Stimulated activated CD4-positive, alpha-beta T cell treated with anti-CD3 and anti-CD28 coated beads, Interleukin-12 subunit alpha, Interleukin-12 subunit beta, amount 100 ng/mL, for 24 hours (primary cell): ENCODE data around the gene EMILIN2.

Experiments
- DNase-seq, 2 experiments: peaks; one replicate each; pipeline ENCODE4 v3.0.0-alpha.2; 2020; ENCODE audit warnings: low read depth in 2 of 2

EMILIN2 gene

DNA sequence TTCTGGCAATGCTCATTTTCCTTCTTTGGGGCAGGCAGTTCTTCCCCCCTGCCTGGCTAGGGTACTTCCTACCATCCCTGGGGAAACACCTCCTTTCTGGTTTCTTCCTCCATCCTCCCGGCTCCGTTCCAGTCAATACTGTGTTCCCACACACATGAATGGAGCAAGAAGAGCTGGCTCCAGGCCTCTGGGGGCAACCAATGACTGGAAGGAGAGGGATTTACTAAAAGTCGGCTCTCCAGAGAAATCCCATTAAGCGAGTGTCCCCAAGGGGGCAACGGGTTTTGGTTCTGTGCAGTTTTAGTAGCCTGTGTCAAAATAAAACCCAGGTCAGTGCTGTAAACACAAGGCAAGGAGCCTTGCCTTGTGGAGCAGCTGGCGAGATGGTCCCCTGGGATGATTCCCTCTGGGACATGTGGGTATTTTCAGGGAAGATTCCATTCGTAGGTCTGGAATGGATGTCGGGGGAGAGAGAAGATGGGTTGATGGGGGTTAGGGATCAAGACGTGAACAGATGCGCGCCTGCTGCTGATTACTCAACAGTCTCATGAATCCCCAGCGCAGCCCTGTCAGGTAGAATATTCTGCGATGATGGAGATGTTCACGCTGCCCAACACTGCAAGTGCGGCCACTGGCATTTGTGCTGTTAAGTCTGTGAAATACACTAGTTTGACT is 32.0 kb downstream of the EMILIN2 start:
- DNase-seq, result no peak

GRCh38 chr18:2879889-2880288 is 33.1 kb downstream of the EMILIN2 start:
- DNase-seq, result no peak

- no peak for DNase-seq
Measured at GRCh38 chr18:2880473-2880872, 33.7 kb downstream of the EMILIN2 start.

- DNase-seq, result no peak
Measured at GRCh38 chr18:2881088-2881839, 34.5 kb downstream of the EMILIN2 start.

GRCh38 chr18:2881840-2882195 is 35.0 kb downstream of the EMILIN2 start:
- no peak for DNase-seq

GRCh38 chr18:2882201-2882600 is 35.4 kb downstream of the EMILIN2 start:
- DNase-seq, result no peak

GRCh38 chr18:2883076-2883735 is 36.4 kb downstream of the EMILIN2 start:
- peak in 1 of 2 experiments; percentile 34 for DNase-seq

GRCh38 chr18:2884706-2885285 is 38.0 kb downstream of the EMILIN2 start:
- no peak for DNase-seq

DNA sequence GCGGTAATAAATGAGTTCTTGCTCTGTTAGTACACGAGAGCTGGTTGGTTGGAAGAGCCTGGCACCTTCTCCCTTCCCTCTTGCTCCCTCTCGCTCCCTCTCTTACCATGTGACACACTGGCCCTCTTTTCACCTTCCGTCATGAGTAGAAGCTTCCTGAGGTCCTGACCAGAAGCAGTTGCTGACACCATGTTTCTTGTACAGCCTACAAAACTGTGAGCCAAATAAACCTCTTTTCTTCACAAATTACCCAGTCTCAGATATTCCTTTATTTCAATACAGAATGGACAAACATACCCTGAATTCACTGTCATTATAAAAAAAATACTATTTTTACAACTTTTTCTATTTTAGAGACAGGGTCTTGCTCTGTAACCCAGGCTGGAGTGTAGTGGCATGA is 40.7 kb downstream of the EMILIN2 start:
- no peak for DNase-seq

DNA sequence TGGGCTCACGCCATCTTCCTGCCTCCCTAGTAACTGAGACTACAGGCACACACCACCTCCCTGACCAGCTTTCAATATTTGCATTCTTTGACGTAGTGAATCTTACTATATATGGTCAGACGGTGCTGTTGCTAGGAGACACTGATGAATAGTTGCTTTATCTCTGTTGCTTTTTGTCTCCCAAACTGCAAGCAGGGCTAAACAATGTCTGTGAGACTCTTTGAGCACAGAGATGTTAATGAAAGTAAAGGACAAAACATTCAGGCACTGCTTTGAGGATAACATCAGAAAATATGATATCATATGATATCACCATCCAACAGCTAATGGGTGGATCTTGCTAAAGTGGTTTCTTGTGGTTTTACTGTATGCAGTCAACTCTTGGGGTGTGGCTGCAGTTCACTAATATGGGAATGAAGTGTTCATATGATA is 43.0 kb downstream of the EMILIN2 start:
- no peak for DNase-seq

DNA sequence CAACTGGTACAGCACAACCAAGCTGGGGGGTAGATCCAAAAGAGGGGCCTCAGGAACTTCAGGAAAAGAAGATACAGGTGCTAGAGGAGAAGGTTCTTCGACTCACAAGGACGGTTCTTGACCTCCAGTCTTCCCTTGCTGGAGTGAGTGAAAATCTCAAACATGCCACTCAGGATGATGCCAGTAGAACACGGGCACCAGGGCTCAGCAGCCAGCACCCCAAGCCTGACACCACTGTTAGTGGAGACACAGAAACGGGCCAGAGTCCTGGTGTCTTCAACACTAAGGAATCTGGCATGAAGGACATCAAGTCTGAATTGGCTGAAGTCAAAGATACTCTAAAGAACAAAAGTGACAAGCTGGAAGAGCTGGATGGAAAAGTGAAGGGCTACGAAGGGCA is 43.8 kb downstream of the EMILIN2 start:
- no peak for DNase-seq

DNA sequence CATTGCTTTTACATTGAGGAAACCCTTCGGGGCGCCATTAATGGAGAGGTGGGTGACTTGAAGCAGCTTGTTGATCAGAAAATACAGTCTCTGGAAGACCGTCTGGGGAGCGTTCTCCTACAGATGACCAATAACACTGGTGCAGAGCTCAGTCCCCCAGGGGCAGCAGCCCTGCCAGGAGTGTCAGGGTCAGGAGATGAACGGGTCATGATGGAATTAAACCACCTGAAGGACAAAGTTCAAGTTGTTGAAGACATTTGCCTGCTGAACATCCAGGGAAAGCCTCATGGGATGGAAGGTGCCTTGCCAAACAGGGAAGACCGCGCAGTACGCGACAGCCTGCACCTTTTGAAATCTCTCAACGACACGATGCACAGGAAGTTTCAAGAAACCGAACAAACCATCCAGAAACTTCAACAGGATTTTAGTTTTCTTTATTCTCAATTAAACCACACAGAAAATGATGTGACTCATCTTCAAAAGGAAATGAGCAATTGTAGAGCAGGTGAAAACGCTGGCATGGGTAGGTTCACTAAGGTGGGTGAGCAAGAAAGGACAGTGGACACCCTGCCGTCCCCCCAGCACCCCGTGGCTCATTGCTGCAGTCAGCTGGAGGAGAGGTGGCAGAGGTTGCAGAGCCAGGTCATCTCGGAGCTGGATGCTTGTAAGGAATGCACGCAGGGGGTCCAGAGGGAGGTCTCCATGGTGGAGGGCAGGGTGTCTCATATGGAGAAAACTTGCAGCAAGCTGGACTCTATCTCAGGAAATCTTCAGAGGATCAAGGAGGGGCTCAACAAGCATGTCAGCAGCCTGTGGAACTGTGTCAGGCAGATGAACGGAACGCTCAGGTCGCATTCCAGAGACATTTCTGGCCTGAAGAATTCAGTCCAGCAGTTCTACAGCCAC is 45.0 kb downstream of the EMILIN2 start:
- DNase-seq, result no peak

GRCh38 chr18:2893056-2893455 is 46.2 kb downstream of the EMILIN2 start:
- no peak for DNase-seq

DNA sequence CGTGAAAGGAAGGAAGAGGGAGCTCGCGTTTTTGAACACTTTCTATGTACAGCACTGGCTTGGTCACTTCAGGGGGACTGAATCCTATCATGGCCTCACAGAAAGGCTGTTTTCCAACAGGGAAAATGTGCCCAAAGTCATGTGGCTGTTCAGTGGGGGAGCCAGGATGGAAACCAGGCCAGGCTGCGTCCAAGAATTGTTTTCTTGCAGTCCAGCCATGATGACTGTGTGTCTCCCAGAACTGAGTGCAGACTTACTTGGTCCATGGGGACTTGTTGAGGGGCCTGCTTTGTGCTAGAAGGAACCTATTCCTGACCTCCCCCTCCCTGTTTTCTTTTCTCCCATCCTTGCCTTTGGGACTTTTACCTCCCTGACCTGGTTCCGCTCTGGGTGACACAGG is 46.9 kb downstream of the EMILIN2 start:
- DNase-seq, result no peak

DNA sequence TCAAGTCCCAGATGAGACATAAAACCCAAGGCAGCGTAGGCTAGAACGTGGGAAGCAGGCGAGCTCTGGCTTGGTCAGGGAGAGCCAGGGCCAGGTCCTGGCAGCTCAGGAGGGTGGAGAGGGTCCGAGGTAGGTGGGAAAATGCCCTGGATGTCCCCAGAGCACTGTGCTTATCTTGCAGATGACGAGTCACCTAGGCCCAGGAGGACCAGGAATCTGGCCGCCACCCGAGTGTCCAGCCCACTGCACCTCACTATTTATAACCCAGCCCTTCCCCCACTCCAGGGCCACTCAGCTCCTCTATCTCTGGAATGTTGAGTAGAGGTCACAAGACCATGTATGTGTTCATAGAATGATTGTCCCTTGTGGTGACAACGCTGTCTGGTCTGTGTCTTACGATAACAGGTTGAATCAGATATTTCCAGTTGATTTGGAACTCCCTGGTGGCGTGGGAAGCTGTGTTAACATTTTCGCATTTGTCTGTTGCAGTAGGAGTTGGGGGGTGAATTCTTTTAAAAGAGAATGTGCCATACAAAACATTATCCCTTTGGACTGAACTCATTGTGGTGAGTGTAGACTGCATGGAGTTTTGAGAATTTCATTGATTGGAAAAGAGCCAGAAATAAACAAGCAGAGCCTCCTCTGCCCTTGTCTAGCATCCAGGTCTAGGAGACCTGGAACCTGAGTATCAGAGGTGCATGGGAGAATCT is 47.5 kb downstream of the EMILIN2 start:
- no peak for DNase-seq

- DNase-seq, result no peak
Measured at GRCh38 chr18:2894841-2895370, 48.1 kb downstream of the EMILIN2 start.

- no peak for DNase-seq
Measured at GRCh38 chr18:2895391-2895790, 48.6 kb downstream of the EMILIN2 start.

- DNase-seq, result no peak
Measured at GRCh38 chr18:2896990-2897389, 50.2 kb downstream of the EMILIN2 start.

DNA sequence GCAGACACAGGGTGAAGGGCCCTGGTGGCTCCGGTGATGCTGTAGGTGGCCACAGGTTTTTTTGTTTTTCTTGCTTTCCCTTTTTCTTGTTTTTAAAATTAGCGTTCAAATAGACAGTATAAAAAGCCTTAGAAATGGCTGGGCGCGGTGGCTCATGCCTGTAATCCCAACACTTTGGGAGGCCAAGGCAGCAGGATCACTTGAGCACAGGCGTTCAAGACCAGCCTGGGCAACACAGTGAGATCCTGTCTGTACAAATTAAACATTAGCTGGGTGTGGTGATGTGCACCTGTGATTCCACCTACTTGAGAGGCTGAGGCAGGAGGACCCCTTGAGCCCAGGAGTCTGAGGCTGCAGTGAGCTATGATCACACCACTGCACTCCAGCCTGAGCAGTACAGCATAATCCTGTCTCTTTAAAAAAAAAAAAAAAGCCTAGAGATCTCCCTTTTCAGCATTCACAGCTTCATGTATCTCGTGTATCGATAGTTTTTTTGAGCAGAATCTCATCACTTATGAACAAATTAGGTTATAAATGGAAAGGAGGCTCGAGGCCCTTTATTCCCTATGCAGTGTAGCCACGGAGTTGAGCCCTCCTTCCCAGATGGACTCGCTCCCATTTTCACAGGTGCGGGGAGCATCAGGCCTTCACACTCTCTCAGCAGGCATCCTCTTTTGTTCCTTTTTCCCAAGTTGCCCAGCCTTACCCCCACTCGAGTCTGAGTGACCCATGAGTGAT is 50.8 kb downstream of the EMILIN2 start:
- DNase-seq, result no peak

DNA sequence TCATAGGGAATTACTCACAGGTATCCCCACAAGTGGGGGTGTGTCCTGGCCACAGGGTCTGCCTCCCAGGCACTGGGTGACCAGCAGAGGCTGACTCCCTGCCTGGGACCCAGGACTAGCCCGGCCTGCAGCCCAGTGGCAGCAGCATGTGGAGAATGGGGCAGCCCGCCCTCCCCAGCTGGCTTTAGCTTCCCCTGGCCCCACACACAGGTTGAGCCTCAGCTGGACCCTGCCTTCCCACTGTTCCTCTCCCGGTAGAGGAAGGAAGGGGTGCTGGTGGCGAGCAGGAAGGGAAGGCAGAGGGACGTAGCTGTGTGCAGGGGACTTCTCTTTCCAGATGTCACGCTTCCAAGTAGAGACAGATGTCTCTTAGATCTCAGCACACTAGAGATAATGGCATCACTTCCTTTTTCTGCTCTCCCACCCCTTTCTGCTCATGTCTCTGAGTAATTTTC is 51.4 kb downstream of the EMILIN2 start:
- DNase-seq, result no peak
